Lower leg skin (tissue), 3 donors: Measurements from ENCODE around the gene POLR1F.

Experiments
- CTCF ChIP-seq, 3 donors: fragments of 450-650 bp; IDR thresholded peaks; one replicate each; pipeline ENCODE4 v1.5.1; 2016; ENCODE audit warnings: antibody characterized with exemption in 3 of 3, mild to moderate bottlenecking in 3 of 3, moderate library complexity in 2 of 3
- POLR2A ChIP-seq, 2 donors: fragments of 450-650 bp; IDR thresholded peaks; one replicate each; pipeline ENCODE4 v1.6.1; 2016 to 2017; ENCODE audit warnings: antibody characterized with exemption in 2 of 2, mild to moderate bottlenecking in 1 of 2, moderate library complexity in 1 of 2

- no peak for TF ChIP-seq CTCF (IDR thresholded peaks at IDR 0.05)
- no peak for TF ChIP-seq POLR2A (IDR thresholded peaks at IDR 0.05)
Observed at GRCh38 chr7:19665399-19666008, 43.3 kb downstream of the POLR1F start.
